Measurements from ENCODE around the gene NINJ2.
A peak's percentile ranks its signal among the peaks of the same experiment; 100 is the strongest.
"Not testable (repeated sequence)": the region's sequence is repeated elsewhere in the genome, so short reads cannot be mapped to it uniquely, and the experiment has no call there.

Gene NINJ2

DNA sequence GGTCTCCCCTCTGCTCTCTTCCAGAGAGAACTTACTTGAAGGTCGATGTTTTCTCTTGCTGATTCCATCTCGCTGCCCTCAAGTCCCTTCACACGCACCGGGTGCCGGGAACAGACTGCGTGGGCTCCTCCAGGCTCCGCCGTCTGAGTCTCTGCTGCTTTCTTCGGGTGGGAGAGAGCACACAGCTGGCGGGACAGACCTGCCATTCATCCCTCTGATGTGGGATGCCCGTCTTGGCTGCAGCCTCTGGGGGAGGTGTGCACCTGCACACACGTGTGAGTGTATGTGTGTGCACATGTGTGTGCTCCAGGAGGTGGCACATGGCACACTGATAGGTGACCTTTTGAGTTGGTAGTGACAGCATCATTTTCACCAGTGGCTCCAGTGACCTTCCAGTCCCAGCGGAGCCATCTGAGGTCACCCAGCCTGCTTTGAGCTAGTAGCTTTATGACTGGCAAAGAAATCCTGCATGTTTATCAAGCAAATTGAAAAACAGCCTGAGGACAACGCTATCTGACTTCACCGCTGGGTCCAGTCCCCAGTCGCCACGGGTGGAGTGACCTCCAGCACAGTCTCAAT lies at the start of gene NINJ2:
NINJ2 (minus strand) TSS at position 153 of the 579 bp plus-strand sequence; CDS start at position 68, 85 bp downstream.
- peak; percentile 49 for DNase-seq (ENCODE audit: low spot score)

DNA sequence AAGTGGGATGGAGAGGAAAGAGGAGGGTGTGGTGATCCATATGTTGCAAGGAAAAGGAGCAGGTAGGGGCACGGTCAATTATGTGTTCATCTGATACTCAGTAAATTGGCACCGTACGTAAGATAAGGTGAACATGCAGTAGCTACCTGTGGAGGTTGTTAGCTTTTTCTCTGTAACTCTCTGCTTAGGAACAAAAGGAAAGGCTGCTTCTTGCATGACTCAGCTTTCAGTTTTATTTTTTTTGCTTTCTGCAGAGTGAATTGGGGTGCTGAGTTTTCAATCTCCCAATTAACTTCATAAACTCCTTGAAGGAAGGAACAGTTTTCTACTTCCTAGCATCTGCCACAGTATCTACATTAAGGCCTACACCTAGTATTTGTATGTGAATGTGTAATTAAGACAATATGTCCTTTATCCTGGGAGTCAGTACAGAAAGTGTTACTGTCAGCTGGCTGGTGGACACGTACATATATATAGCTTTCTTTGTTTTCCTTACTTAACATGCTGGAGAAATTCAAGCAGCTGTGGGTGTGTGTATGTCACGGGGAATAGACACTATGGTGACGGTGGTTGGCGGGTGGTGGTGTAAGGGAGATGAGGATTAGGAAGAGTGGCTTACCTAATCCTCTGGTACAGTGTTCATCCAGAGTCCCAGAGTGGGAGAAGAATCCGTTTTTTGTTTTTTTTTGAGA lies 49.1 kb upstream of the NINJ2 start:
- DNase-seq (ENCODE audit: low spot score): no peak

DNA sequence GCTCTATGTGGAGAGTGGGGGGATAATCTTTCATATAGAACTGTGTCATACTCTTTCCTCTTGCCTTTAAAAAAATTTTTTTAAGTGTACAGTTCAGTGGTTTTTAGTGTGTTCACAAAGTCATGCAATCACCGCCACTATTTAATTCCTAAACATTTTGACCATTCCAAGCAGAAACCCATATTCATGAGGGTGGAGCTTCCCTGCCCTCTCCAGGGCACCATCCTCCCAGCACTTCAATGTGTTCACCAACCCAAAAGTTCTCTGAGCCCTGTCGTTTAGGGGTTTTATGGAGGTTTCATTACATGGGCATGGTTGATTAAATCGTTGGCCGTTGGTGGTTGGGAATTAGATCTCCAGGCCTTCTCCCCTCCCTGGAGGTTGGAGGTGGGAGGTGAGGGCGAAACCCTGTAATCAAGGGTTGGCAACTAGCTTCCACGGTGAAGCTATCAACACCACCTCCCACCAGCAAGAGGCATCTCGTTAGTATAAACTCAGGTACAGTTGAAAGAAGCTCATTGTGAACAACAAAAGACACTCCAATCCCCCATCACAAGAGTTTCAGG lies 46.3 kb upstream of the NINJ2 start:
- no peak for DNase-seq (ENCODE audit: low spot score)

- DNase-seq (ENCODE audit: low spot score): not testable (repeated sequence)
Measured at GRCh38 chr12:708084-708483, 44.8 kb upstream of the NINJ2 start.

DNA sequence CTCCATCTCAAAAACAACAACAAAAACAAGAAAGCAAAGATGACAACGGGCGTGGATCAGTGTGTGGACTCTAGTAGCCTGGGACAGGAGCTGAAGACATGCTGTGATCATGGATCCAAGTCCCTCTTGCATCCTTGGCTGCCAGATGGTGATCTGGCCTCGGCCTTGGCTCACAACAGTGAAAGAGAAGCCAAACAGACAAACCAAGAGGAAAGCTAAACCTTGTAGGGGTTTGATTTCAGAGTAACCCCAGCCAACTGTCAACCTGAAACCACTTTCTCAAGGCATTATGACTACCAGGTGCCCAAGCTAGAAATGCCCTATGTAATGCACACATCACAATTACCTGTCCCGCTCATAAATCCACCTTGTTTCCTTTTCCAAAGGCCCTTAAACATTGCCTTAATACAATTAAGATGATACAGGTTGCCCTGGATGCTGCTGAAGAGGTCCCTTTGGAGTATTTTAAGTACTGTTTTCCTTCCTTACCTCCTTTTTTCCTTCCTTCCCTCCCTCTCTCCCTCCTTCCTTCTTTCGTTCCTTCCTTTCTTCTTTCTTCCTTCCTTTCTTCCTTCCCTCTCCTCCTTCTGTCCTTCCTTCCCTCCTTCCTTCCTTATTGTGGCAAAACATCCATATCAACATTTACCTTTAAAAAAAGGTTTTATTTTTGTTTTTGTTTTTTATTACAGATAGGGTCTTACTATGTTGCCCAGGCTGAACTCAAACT lies 41.4 kb upstream of the NINJ2 start:
- no peak for DNase-seq (ENCODE audit: low spot score)

- no peak for DNase-seq (ENCODE audit: low spot score)
Measured at GRCh38 chr12:701896-702539, 38.8 kb upstream of the NINJ2 start.

DNA sequence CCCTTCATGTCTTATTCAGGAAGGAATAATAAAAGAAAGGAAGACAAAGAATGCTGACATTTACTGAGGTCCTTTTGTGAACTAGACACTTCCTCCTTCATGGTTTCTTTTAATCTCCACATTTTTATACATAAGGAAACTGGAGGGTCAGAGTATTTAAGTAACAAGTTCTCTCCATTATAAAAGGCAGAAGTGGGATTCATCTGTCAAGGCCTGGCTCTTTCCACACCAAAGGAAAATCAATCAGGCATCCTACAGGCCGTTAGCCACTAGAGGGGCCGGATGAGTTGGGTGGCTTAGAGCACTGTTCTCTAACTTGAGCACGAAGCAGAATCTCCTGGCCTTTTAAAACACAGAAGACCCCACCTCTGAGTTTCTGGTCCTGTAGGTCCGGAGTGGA lies 36.8 kb upstream of the NINJ2 start:
- no peak for DNase-seq (ENCODE audit: low spot score)

GRCh38 chr12:698222-698621 lies 35.0 kb upstream of the NINJ2 start:
- DNase-seq (ENCODE audit: low spot score): not testable (repeated sequence)

DNA sequence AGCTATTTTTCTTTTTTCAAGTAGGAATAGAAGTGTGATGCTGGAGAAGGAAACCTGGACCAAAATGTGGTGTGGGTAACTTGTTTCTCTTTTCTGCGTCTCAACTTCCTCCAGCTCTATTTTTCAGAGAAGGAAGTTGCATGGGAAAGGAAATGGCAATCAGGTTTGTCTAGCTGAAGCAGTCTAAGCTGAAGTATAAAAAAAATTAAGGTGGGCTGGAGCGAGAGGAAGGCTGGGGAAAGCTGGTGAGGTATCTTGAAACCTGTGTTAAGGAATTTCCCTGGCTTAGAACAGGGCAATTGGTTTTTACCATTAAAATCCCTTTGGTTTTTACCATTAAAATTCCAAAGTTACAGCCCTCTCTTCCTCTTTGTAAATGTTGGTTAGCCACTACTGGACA lies 34.2 kb upstream of the NINJ2 start:
- DNase-seq (ENCODE audit: low spot score): no peak

- DNase-seq (ENCODE audit: low spot score): no peak
Measured at GRCh38 chr12:694734-695503, 31.7 kb upstream of the NINJ2 start.

DNA sequence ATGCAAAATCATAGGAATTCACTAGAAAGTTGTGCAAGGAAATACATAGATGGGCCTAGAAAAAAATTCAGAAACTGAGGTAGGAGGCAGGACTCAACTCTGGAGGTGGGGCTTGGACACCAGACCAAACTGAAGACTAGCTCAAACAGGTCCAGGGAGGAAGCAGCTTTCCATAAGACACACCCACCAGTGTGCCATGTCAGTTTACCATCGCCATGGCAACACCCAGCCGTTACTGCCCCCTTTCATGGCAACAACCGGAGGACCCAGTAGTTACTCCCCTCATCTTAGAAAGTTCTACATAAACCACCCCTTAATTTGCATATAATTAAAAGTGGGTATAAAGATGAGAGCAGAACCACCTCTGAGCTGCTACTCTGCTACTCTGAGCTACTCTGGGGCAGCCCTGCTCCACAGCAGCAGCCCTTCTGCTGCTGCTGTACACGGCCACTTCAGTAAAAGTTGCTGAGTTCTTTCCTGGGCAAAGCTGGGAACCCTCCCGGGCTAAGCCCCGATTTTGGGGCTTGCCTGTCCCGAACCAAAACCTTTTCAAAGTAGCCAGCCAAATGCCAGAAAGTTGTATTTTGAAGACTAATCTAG lies 30.8 kb upstream of the NINJ2 start:
- DNase-seq (ENCODE audit: low spot score): no peak

DNA sequence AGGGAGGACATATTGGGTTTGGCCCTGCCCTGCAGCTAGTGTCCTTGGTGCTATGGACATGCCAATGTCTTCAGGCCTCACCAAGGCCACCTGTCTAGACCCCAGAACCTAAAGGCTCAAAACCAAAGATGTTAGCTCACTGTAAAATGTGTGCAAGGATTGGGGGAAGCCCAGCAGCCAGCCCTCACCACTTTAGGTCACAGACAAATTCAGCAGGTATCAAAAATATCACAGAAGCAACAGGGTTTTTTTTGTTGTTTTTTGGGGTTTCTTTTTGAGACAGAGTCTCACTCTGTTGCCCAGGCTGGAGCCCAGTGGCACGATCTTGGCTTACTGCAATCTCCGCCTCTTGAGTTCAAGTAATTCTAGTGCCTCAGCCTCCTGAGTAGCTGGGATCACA lies 29.0 kb upstream of the NINJ2 start:
- no peak for DNase-seq (ENCODE audit: low spot score)

DNA sequence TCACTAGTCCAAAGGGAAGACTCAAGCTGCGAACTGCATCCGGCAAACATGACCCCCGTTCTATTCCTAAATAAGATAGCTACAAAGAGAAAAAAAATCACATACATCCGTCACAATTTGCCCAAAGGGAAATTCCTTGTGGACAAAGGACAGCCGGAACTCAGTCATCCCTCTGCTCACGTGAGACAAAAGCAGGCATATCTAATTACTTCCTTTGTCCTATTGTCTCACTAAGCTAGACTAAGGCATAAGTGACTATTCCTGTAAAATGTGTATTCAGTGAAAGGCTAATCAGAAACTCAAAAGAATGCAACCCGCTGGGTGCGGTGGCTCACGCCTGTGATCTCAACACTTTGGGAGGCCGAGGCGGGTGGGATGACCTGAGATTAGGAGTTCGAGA lies 27.2 kb upstream of the NINJ2 start:
- no peak for DNase-seq (ENCODE audit: low spot score)

DNA sequence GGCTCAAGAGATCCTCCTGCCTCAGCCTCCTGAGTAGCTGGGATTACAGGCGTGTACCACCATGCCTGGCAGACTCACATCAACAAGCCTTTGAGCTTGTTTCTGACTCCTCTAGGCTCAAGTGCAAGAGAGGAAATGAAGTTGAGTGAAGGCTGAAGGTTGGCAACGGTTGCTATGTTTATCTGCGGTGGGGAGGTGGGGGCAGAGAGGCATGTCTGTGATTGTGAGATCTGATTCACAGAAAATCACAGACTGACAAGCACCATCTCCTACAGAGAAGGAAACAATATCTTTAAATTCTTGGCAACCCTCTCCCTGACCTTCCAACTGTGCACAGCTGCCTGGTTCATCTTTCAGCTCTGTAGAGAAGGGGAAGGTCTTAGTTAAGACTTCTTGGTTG lies 22.1 kb upstream of the NINJ2 start:
- no peak for DNase-seq (ENCODE audit: low spot score)

GRCh38 chr12:684416-684815 lies 21.2 kb upstream of the NINJ2 start:
- no peak for DNase-seq (ENCODE audit: low spot score)

DNA sequence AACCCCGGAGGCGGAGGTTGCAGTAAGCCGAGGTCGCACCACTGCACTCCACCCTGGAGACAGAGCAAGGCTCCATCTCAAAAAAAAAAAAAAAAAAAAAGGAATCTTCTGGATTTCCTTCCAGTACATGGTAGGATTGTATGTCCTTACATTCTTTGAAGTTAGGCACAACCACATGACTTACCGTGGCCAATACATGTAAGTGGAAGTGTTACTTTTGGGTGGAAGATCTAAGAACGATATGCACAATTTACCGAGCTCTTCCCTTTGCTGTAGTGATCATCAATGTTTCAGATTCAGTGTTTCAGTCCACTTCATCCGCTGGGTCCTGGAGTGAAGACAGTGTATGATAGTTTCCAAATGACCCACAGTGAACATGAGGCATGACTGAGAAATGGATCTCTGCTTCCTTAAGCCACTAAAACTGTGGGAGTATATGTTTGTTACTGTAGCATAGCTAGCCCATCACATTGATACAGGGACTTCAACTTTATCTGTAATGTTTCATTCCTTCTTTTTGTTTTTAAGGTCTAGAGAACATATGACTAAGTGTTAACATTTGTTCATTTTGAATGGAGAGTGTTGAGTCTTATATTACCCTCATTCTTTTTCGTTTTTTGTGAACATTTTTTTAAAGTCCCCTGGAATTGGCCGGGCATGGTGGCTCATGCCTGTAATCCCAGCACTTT lies 18.5 kb upstream of the NINJ2 start:
- DNase-seq (ENCODE audit: low spot score): no peak

DNA sequence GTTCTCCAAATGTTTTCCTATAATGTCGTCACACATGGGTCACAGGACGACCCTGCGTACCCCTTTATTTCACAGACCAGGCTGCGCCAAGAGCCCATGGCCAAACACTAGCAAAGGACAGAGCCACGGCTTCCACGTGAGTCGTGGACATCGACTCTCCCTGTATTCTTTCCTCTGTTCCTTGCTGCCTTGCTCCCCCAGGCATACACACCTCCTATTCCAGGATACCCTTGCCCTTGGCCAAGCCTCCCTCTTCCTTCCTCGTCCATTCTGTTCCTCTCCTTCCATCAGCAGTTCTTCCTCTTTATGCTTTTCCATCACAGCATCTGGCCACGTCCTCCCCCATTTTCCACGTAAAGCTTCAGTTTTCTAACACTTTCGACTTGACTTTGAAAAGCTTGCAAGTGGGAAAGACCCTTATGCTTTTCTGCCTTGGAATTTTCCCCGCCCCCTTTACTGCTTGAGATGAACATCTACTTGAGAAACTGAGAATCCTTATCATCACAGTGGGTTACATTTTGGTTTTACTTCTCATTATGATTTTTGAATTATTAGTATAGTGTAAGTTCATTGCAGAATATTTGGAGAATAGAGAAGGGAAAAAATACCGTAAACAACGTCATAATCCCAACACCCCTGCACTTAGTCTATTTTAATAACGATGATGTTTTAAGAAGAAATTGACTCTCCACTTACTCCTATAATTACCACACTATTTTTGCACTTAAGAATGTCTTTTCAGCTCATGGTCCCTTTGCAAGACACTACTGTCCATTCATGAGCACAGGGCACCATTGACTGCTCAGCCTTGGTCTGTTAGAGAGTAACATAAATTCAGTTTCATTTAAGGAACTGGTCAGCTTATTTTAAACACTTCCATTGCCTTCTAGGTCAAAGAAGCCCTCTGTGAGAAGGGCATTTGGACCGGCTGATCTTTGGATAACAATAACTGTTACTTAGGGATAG lies 15.8 kb upstream of the NINJ2 start:
- DNase-seq (ENCODE audit: low spot score): no peak

DNA sequence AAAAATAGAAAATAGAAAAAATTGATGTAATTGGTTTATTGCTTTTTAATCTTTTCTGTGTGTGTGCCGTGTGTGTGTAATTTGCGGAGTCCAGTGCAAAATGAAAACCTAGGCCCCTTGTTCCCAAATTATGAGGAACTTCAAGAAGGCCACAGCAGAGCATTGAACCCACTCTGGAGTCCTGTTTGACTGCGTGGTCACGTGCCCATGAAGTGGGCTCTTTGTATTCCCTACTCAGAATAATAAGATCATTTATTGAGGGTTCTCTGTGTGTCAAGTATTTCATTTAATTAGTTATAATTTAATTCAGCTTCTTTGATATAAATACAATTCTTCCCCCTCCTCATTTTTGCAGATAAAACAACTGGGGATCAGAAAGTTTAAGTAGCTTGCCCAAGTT lies 12.3 kb upstream of the NINJ2 start:
- no peak for DNase-seq (ENCODE audit: low spot score)

DNA sequence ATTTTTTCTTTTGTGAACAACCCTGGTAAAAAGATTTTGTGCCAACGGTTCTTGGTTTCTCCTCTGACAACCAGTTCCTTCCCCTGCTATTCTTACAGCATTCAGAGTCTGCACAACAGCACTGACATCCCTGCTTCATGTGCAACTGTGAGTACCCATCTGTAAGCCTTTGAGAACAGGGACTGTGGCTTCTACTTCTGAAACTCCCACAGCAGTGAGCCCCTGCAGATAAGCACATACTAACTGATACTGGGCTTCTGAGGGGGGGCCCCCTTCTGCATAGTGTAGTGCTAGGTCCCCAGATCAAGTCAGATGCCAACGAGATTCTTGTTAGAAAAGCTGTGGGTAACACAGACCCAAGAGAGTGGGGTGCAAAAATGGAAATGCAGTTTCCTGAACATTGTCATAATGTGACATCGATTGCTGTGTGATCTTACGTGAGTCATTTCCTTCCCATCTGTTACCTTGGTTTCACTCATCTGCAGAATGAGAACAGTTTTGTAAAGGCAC lies 11.1 kb upstream of the NINJ2 start:
- DNase-seq (ENCODE audit: low spot score): no peak
